ENCODE data around the gene OBSCN.

The OBSCN gene

GRCh38 chr1:228341450-228341813, 133.6 kb downstream of the OBSCN start:
- DNase-seq (ENCODE audit: low read depth), result no peak

- no peak for DNase-seq (ENCODE audit: low read depth)
Measured at GRCh38 chr1:228341814-228342626, 134.2 kb downstream of the OBSCN start.

GRCh38 chr1:228342627-228343190, 134.9 kb downstream of the OBSCN start:
- no peak for DNase-seq (ENCODE audit: low read depth)

- DNase-seq (ENCODE audit: low read depth), result no peak
Measured at GRCh38 chr1:228343191-228343661, 135.4 kb downstream of the OBSCN start.

GRCh38 chr1:228344631-228345072, 136.8 kb downstream of the OBSCN start:
- no peak for DNase-seq (ENCODE audit: low read depth)

- no peak for DNase-seq (ENCODE audit: low read depth)
Measured at GRCh38 chr1:228345201-228345930, 137.5 kb downstream of the OBSCN start.

DNA sequence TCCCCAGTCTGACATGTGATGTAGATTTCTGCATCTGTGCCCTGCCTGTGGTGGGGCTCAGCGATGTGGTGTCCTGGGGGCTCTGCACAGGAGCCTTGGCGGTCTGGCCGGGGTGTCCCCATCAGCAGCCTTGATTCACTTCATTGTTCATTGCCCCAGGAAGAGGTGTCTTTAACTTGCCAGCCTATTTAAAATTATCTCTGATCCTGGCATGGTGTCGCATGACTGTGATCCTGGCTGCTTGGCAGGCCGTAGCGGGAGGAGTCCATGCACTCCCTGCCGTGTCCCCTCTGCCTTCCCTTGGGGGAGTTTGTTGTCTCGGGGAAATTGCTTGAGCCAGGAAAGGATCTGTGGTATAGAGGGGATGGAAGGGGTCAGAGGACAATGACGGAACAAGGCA, 138.9 kb downstream of the OBSCN start:
- no peak for DNase-seq (ENCODE audit: low read depth)

DNA sequence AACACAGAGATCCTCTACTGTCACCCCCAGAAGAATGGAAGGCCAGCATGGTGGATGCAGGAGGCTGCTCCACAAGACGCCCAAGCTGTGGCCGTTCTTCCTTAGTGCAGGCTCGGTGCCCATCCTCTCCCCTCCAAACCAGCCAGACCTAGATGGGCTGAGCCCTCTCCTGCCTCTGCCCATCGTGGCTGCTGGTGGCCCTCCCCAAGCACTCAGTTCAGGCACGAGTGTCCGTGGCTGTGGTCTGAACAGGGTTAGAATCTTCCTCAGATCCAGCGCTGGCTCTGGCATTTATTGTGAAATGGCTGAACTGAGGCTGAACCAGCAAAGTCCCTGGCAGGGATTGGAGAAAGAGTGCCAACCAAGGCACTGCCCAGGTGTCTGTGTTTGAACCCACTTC, 139.3 kb downstream of the OBSCN start:
- no peak for DNase-seq (ENCODE audit: low read depth)

GRCh38 chr1:228348708-228349467, 141.0 kb downstream of the OBSCN start:
- no peak for DNase-seq (ENCODE audit: low read depth)

DNA sequence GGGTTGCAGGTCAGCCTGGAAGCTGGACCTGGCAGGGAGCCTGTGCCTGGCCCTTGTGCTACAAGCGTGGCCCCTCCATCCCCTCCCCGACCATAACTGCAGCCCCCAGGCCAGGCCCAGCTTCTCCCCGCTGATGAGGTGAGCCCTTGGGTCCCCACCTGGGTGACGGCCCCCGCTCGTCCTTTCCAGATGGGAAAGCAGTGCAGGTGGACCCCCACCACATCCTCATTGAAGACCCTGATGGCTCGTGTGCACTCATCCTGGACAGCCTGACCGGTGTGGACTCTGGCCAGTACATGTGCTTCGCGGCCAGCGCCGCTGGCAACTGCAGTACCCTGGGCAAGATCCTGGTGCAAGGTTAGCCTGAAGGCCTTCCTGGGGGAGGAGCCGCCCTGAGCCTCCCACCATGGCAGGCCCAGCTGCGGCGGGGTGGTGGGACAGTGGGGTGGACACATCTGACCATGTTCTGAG, 141.9 kb downstream of the OBSCN start:
- DNase-seq (ENCODE audit: low read depth), result no peak

- no peak for DNase-seq (ENCODE audit: low read depth)
Measured at GRCh38 chr1:228350179-228350742, 142.4 kb downstream of the OBSCN start.

- no peak for DNase-seq (ENCODE audit: low read depth)
Measured at GRCh38 chr1:228350831-228351781, 143.3 kb downstream of the OBSCN start.

GRCh38 chr1:228351850-228352249, 144.0 kb downstream of the OBSCN start:
- DNase-seq (ENCODE audit: low read depth), result no peak

- DNase-seq (ENCODE audit: low read depth), result no peak
Measured at GRCh38 chr1:228352677-228353481, 145.0 kb downstream of the OBSCN start.

DNA sequence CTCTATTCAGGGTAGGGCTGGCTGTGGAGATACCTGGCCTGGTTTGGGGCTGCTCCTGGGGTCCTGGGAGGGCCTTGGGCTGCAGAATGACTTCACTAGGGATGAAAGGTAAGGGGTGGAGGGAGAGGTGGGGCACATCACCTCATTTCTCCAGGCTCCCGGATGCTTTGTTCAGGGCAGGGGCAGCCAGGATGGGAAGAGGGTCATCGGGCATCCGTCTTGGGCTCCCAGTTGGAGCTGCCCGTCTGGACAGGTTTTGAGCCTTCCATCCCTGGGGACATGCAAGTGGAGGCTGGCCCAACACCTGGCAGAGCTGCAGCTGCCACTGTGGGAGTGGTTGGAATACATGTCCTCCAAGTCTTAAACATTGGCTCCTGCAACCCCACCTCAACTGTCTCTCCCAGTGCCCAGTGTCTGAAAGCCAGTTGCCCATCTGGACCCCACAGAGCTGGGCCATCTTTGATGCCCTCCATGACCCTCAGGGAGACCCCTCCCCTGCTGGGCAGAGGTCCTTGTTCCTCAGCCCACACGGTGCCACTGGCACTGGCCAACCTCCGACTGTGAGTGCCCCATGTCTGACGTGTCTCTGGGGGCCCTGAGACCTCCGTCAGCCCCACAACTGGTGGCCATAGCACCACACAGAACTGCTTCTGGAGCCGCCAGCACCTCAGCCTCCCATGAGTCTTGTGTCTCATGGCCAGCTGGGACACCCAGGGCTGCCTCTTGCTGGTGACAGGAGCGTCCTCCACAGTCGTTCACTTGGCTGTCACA, 145.9 kb downstream of the OBSCN start:
- DNase-seq (ENCODE audit: low read depth), result no peak

GRCh38 chr1:228354390-228355320, 146.8 kb downstream of the OBSCN start:
- DNase-seq (ENCODE audit: low read depth), result no peak

- no peak for DNase-seq (ENCODE audit: low read depth)
Measured at GRCh38 chr1:228356897-228357680, 149.2 kb downstream of the OBSCN start.
